Peyer's patch (tissue), 4 donors: ENCODE results near the gene OR5AU1. TPM values are rescaled to one million over a fixed set of nuclear protein-coding genes. Genes with fewer than 3 reads are reported as not detected.

Experiments
- DNase-seq, 3 donors: peaks; one replicate each; pipeline ENCODE4 v3.0.0-alpha.2; 2017 to 2019
- H3K27ac ChIP-seq, 4 donors: fragments of 200-600 bp; sonication (generic); one replicate each; pipeline ENCODE4 v1.5.1; 2016 to 2019
- H3K27me3 ChIP-seq, 2 donors: fragments of 200-600 bp; sonication (generic); one replicate each; pipeline ENCODE4 v1.5.1; 2019
- H3K36me3 ChIP-seq, 3 donors: fragments of 200-600 bp; sonication (generic); one replicate each; pipeline ENCODE4 v1.5.1; 2016 to 2019
- H3K4me1 ChIP-seq, 4 donors: fragments of 200-600 bp; sonication (generic); one replicate each; pipeline ENCODE4 v1.5.1; 2016 to 2019
- H3K4me3 ChIP-seq, 4 donors: fragments of 200-600 bp; sonication (generic); 1 replicate in 3 of 4; 2 replicates in 1 of 4; pipeline ENCODE4 v1.5.1; 2016 to 2019; ENCODE audit warnings: mild to moderate bottlenecking in 1 of 4
- H3K9me3 ChIP-seq, 4 donors: fragments of 200-600 bp; sonication (generic); one replicate each; pipeline ENCODE4 v1.5.1; 2016 to 2019; ENCODE audit warnings: mild to moderate bottlenecking in 1 of 4
- CTCF ChIP-seq, 6 experiments: fragments of 450-650 bp in 4 of 6; fragments of 200-600 bp in 2 of 6; sonication (generic) in 1 of 6; IDR thresholded peaks; one replicate each; pipeline ENCODE4 v1.5.1; 2017 to 2019; ENCODE audit warnings: antibody characterized with exemption in 6 of 6, mild to moderate bottlenecking in 3 of 6, moderate library complexity in 1 of 6
- POLR2A ChIP-seq, 2 donors: fragments of 450-650 bp; IDR thresholded peaks; one replicate each; pipeline ENCODE4 v1.5.1; 2017; ENCODE audit warnings: antibody characterized with exemption in 2 of 2, mild to moderate bottlenecking in 2 of 2, moderate library complexity in 2 of 2
- total RNA-seq, 4 donors: library from RNA; depleted of rRNA; stranded (reverse); fragments of >200 nt; gene quantifications; one replicate each; pipeline ENCODE4 v1.1.0, GENCODE V29; 2016

OR5AU1 gene
- total RNA-seq, 4 donors from 2014 or later = not detected

- Histone ChIP-seq H3K36me3 (peaks cover 0 to 22% (median 0%) of the 10 kb centered on the region in 3 donors), H3K4me3 (no peak overlapping the region), H3K4me1 (no peaks in the 10 kb centered on the region), H3K27me3 (no peaks in the 10 kb centered on the region), H3K27ac (no peak overlapping the region), H3K9me3 (no peaks in the 10 kb centered on the region)
- no peak for DNase-seq
- no peak for TF ChIP-seq POLR2A (IDR thresholded peaks at IDR 0.05)
- no peak for TF ChIP-seq CTCF (IDR thresholded peaks at IDR 0.05)
Observed at GRCh38 chr14:21201732-21202462, 46.0 kb upstream of the OR5AU1 start.

GRCh38 chr14:21200752-21201461 is 45.0 kb upstream of the OR5AU1 start:
- no peaks in the 10 kb centered on the region for H3K9me3 ChIP-seq
- peaks cover 0 to 12% (median 0%) of the 10 kb centered on the region in 3 donors for H3K36me3 ChIP-seq
- H3K27ac ChIP-seq = no peak overlapping the region
- H3K4me3 ChIP-seq = no peak overlapping the region
- DNase-seq = no peak
- TF ChIP-seq CTCF (IDR thresholded peaks at IDR 0.05) (no peak), POLR2A (IDR thresholded peaks at IDR 0.05) (no peak)
- no peaks in the 10 kb centered on the region for H3K4me1 ChIP-seq
- H3K27me3 ChIP-seq = no peaks in the 10 kb centered on the region

GRCh38 chr14:21199611-21200560 is 44.0 kb upstream of the OR5AU1 start:
- no peaks in the 10 kb centered on the region for H3K9me3 ChIP-seq
- TF ChIP-seq CTCF (IDR thresholded peaks at IDR 0.05) (no peak), POLR2A (IDR thresholded peaks at IDR 0.05) (no peak)
- no peak for DNase-seq
- H3K4me1 ChIP-seq = no peaks in the 10 kb centered on the region
- peaks cover 0 to 5% (median 0%) of the 10 kb centered on the region in 3 donors for H3K36me3 ChIP-seq
- no peaks in the 10 kb centered on the region for H3K27me3 ChIP-seq
- no peak overlapping the region for H3K27ac ChIP-seq
- no peak overlapping the region for H3K4me3 ChIP-seq

GRCh38 chr14:21197418-21198205 is 41.7 kb upstream of the OR5AU1 start:
- Histone ChIP-seq H3K4me3 (no peak overlapping the region), H3K36me3 (no peaks in the 10 kb centered on the region), H3K9me3 (no peaks in the 10 kb centered on the region), H3K27ac (no peak overlapping the region), H3K4me1 (peaks cover 0 to under 1% (median 0%) of the 10 kb centered on the region in 4 donors), H3K27me3 (no peaks in the 10 kb centered on the region)
- TF ChIP-seq CTCF (IDR thresholded peaks at IDR 0.05) = no peak
- TF ChIP-seq POLR2A (IDR thresholded peaks at IDR 0.05) = no peak
- no peak for DNase-seq

GRCh38 chr14:21194597-21194996 is 38.7 kb upstream of the OR5AU1 start:
- DNase-seq = no peak
- Histone ChIP-seq H3K27ac (no peak overlapping the region), H3K36me3 (no peaks in the 10 kb centered on the region), H3K9me3 (no peaks in the 10 kb centered on the region), H3K4me3 (no peak overlapping the region), H3K27me3 (no peaks in the 10 kb centered on the region), H3K4me1 (peaks cover 0 to 8% (median 4%) of the 10 kb centered on the region in 4 donors)
- TF ChIP-seq CTCF (IDR thresholded peaks at IDR 0.05) (no peak), POLR2A (IDR thresholded peaks at IDR 0.05) (no peak)
